Lower leg skin (tissue), 3 donors: ENCODE results near the gene ZFHX3.

ENCODE experiments used
- POLR2A ChIP-seq, 2 donors: fragments of 450-650 bp; IDR thresholded peaks; one replicate each; pipeline ENCODE4 v1.6.1; 2016 to 2017; ENCODE audit warnings: antibody characterized with exemption in 2 of 2, mild to moderate bottlenecking in 1 of 2, moderate library complexity in 1 of 2
- TF ChIP-seq, protein P1 (sequence below), 3 donors: fragments of 450-650 bp; IDR thresholded peaks; one replicate each; pipeline ENCODE4 v1.5.1; 2016; ENCODE audit warnings: antibody characterized with exemption in 3 of 3, mild to moderate bottlenecking in 3 of 3, moderate library complexity in 2 of 3

DNA sequence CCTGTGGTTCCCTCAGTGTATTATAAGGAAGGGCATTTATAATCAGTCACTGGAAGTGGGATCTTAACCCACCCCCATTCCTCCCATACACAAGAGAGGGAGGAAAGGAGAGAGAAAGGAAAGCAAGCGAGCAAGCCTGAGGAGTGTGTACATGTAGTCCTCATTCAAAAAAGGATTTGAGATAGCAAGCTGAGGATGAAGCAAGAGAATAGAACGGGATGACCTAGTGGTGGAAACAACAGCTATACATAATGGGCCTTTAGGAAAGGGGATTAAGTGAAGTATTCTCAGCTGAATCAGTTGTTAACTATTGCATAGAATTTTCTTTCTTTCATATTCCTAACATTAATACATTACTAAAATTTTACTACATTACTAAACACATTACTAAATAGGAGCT is 281.4 kb downstream of the ZFHX3 start:
- TF ChIP-seq, protein P1, sequence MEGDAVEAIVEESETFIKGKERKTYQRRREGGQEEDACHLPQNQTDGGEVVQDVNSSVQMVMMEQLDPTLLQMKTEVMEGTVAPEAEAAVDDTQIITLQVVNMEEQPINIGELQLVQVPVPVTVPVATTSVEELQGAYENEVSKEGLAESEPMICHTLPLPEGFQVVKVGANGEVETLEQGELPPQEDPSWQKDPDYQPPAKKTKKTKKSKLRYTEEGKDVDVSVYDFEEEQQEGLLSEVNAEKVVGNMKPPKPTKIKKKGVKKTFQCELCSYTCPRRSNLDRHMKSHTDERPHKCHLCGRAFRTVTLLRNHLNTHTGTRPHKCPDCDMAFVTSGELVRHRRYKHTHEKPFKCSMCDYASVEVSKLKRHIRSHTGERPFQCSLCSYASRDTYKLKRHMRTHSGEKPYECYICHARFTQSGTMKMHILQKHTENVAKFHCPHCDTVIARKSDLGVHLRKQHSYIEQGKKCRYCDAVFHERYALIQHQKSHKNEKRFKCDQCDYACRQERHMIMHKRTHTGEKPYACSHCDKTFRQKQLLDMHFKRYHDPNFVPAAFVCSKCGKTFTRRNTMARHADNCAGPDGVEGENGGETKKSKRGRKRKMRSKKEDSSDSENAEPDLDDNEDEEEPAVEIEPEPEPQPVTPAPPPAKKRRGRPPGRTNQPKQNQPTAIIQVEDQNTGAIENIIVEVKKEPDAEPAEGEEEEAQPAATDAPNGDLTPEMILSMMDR (IDR thresholded peaks at IDR 0.05): no peak
- no peak for TF ChIP-seq POLR2A (IDR thresholded peaks at IDR 0.05)
